Activated CD4-positive, alpha-beta T cell treated with anti-CD3 and anti-CD28 coated beads, Interleukin-2, Interleukin-6, amounts not matched to agents 100 ng/mL and 50 ng/mL, durations not matched to agents 16 hours and 8 hours (primary cell): ENCODE results near the gene INHBC.
"Not testable (repeated sequence)": the region's sequence is repeated elsewhere in the genome, so short reads cannot be mapped to it uniquely, and the experiment has no call there.

Experiments
- DNase-seq: peaks from one replicate; pipeline ENCODE4 v3.0.0-alpha.2; 2020

Gene INHBC

DNA sequence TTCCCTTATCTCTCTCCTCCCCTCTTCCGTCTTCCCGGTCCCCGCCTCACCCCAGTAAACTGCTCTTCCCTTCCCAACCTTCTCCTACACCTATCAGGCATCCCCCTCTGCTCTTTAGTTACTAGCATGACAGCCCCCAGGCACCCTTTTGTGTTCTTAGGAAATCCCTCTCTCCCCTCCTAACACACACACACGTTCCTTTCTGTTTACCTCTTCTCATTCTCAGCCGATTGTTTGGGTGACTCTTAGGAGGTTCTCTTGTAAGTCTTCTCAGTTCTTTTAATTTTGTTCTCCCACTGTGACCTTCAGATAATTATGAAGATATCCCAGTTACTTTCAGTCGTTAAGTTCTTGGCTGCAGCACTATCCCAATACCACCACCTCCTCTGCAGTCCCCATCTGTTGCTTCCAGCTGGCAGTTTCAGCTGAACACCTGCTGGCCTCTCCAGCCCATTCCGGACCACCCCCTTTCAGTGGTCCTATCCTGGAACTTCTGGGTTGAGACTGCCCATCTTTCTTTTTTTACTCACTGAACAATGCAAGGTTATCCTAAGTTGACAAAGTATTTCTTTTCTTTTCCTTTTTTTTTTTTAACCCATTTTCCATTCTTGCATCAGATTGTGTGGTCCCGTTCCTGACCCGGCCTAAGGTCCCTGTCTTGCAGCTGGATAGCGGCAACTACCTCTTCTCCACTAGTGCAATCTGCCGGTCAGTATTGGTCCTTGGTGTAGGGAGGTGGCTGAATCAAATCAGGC lies 54.0 kb downstream of the INHBC start:
- no peak for DNase-seq

DNA sequence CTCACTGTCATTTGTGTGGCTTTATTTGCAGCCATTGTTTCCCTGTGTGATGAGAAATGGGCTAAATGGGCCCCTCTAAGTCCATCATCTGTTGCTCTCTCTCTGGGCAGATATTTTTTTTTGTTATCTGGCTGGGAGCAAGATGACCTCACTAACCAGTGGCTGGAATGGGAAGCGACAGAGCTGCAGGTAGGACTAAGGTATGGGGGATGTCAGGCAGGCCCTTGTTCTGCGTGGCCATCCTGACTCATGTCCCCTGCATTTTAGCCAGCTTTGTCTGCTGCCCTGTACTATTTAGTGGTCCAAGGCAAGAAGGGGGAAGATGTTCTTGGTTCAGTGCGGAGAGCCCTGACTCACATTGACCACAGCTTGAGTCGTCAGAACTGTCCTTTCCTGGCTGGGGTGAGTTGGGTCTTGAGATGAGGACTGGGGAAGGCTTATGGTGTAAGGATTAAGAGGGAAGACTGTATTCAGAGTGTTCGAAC lies 54.6 kb downstream of the INHBC start:
- DNase-seq: no peak

DNA sequence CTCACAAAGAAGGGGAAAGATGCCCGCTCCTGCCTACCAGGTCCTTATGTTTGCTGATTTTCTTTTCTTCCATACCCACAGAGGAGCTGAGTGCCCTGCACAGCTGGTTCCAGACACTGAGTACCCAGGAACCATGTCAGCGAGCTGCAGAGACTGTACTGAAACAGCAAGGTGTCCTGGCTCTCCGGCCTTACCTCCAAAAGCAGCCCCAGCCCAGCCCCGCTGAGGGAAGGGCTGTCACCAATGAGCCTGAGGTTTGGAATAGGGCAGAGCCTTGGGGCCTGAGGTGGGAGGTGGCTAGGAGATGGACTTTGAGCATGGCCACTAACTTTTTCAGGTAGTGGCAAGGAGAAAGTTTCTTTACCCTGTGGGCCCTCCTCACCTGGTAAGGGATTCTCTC lies 55.5 kb downstream of the INHBC start:
- DNase-seq: no peak

DNA sequence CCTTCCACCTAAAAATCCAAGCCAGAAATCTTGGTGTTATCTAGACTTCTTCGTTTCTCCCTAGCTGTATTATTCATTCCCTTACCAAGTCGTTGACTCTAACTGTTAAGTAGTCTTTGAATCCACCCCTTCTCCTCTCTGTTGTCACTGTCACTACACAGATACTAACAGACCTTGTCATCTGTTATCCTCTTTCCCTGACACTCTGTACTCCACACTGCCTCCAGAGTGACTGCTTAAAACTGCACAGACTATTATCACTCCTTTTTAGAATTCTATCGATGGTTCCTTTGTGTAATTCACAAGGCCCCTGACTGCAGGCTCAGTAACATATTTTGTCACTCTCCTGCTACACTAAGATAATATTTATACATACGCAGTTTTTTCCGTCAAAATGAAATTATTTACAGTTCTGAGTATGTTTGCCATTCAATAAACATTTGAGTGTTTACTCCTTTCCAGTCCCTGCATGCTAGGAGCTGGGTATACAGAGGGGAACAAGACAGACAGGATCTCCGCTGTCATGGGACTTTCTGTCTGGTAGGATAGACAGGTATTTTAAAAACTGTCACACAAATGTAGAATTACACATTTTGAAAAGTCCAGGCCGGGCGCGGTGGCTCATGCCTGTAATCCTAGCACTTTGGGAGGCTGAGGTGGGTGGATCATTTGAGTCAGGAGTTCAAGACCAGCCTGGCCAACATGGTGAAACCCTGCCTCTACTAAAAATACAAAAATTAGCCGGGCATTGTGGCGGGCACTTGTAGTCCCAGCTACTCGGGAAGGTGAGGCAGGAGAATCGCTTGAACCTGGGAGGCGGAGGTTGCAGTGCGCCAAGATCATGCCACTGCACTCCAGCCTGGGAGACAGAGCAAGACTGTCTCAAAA lies 57.1 kb downstream of the INHBC start:
- DNase-seq: no peak

DNA sequence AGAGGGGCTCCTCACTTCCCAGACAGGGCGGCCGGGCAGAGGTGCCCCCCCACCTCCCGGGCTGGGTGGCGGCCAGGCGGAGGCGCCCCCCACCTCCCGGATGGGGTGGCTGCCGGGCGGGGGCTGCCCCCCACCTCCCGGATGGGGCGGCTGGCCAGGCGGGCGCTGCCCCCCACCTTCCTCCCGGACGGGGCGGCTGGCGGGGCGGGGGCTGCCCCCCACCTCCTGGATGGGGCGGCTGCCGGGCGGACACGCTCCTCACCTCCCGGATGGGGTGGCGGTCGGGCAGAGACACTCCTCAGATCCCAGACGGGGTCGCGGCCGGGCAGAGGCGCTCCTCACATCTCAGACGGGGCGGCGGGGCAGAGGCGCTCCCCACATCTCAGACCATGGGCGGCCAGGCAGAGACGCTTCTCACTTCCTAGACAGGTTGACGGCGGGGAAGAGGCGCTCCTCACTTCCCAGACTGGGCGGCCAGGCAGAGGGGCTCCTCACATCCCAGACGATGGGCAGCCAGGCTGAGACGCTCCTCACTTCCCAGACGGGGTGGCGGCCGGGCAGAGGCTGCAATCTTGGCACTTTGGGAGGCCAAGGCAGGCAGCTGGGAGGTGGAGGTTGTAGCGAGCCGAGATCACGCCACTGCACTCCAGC lies 60.6 kb downstream of the INHBC start:
- DNase-seq: not testable (repeated sequence)

DNA sequence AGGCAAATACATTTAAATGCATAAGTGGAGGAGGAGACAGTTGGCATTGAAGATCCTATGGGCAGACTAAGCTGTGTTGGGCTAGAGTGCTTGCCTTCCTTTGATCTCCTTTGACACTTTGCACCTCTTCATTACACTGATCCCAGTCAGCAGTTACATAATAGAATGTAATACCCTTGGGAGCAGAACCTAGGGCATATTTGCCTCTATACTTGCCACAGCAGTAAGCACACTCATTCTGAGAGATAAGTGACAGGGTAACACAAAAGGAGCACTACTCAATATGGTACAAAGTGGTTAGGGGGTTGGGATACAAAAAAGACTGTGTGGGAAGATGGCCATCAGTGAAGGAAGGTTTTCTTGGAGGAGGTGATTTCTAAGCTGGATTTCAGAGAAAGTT lies 62.2 kb downstream of the INHBC start:
- DNase-seq: peak; percentile 30

DNA sequence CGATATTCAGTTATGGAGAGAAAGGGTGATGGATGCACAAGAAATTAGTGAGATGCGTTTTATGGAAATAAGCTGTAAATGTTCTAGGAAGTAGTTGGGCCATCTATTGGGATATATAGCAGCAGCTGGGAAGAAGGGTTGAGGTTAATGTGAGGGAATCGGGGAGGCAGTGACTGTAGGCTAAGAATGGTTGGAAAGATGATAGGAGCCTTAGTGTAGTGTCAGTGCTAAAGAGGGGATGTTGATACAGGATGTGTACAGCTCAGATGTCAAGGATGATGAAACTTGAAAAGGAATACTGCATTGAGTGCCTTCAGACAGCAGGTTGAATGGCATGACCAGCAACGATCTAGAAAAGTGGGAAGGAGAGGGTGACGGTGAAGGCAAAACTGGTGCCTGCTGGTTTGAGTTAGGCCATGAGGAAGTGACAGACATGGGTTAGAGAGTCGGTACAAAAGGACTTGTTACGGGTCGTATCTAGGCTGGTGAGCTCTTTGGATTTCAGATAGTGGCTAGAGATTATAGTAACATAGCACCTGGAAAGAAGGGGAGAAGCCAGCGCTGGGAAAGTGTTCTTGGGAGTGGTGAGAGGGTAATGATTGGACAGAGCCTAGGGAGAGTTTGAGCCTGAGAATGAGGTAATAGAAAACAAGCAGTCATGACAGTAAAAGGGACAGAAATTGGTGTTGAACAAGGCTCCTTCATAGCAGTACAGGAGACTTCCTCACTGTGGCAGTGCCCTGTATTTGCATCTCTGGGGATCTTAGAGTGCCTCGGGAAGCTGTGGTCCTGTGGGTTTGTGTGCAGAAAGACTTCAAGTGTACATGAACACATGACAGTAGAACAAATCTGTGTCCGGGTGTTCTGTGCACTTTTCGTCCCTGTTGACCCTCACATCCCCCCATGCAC lies 62.9 kb downstream of the INHBC start:
- no peak for DNase-seq

DNA sequence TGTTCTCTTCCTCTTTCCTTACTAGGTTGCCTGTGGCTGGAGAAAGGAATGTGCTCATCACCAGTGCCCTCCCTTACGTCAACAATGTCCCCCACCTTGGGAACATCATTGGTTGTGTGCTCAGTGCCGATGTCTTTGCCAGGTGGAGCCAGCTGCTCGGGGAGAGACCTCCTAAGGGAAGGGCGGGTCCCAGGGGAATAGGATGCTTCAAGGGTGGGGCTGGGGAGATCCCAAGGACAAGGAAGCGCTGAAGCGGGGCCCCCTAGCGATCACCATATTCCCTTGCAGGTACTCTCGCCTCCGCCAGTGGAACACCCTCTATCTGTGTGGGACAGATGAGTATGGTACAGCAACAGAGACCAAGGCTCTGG lies 63.5 kb downstream of the INHBC start:
- no peak for DNase-seq

DNA sequence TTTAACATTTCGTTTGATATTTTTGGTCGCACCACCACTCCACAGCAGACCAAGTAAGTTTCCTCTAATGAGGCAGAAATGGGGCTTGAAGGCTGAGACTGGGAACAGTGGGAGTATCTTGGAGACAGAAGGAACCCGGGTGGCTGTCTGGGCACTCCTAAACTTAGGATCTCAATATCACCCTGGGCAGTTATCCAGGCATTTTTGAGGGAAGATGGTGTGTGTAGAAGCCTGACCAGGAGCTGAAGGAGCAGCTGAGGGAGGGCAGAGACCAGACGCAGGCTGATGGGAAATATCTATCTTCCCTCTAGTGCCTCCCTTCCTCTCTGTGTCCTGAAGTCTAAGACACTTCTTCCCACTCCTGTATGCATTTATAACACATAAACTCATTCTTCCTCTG lies 64.0 kb downstream of the INHBC start:
- DNase-seq: no peak

DNA sequence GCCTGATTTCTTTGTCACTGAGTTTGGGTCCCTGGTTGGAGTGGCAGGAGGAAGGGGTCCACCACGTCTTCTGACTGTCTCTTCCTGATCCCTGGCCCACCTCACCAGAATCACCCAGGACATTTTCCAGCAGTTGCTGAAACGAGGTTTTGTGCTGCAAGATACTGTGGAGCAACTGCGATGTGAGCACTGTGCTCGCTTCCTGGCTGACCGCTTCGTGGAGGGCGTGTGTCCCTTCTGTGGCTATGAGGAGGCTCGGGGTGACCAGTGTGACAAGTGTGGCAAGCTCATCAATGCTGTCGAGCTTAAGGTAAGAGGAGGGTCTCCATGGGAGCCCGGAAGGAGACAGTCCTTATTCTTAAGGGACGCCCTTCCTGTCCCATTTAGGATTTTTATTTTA lies 65.6 kb downstream of the INHBC start:
- no peak for DNase-seq
